ENCODE data around the gene KATNB1. TPM values are rescaled to one million over a fixed set of nuclear protein-coding genes. Genes with fewer than 3 reads are reported as not detected.
A peak's percentile ranks its signal among the peaks of the same experiment; 100 is the strongest.

Gene KATNB1
- total RNA-seq, 4 donors from 2014 or later, result 17.7 to 27.1 (median 21.7) TPM

DNA sequence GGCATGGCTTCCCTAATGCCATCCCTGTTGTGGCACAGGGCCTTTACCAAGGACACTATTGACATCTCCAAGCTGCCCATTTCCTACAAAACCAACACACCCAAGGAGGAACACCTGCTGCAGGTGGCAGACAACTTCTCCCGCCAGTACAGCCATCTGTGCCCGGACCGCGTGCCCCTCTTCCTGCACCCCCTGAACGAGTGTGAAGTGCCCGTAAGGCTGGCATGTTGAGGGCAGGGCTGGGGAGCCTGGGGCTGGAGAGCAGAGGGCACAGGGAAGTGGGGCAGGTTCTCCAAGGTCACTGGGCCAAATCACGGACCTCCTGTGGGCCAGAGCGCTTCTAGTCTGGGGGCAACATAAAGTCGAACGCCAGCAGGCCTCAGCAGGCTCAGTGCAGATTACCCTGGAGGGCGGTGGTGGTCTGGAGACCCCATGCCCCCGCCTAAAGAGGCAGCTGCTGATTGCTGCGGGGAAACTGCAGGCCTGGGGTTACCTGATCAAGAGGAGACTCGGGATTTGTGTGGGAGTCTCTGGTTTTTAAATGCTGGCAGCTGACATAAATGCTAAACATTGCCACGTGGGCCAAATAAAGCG lies 36.7 kb upstream of the KATNB1 start:
- TF ChIP-seq CTCF (IDR thresholded peaks at IDR 0.05) (no peak), POLR2A (IDR thresholded peaks at IDR 0.05) (no peak)
- Histone ChIP-seq H3K27ac (no peak overlapping the region), H3K4me3 (no peak overlapping the region), H3K36me3 (no peaks in the 10 kb centered on the region), H3K4me1 (no peaks in the 10 kb centered on the region), H3K27me3 (no peaks in the 10 kb centered on the region), H3K9me3 (no peaks in the 10 kb centered on the region)
- DNase-seq, result peak in 1 of 3 donors; percentile 34

- H3K4me3 ChIP-seq, result no peak overlapping the region
- DNase-seq, result peak in 1 of 3 donors; percentile 27
- H3K36me3 ChIP-seq, result no peaks in the 10 kb centered on the region
- H3K4me1 ChIP-seq, result no peaks in the 10 kb centered on the region
- H3K27ac ChIP-seq, result no peak overlapping the region
- no peaks in the 10 kb centered on the region for H3K9me3 ChIP-seq
- no peaks in the 10 kb centered on the region for H3K27me3 ChIP-seq
- TF ChIP-seq POLR2A (IDR thresholded peaks at IDR 0.05), result no peak
- no peak for TF ChIP-seq CTCF (IDR thresholded peaks at IDR 0.05)
Observed at GRCh38 chr16:57699481-57699880, 36.1 kb upstream of the KATNB1 start.

GRCh38 chr16:57699899-57700298 lies 35.7 kb upstream of the KATNB1 start:
- Histone ChIP-seq H3K9me3 (no peaks in the 10 kb centered on the region), H3K27ac (no peak overlapping the region), H3K4me1 (no peaks in the 10 kb centered on the region), H3K27me3 (no peaks in the 10 kb centered on the region), H3K4me3 (no peak overlapping the region), H3K36me3 (no peaks in the 10 kb centered on the region)
- TF ChIP-seq POLR2A (IDR thresholded peaks at IDR 0.05) (no peak), CTCF (IDR thresholded peaks at IDR 0.05) (no peak)
- no peak for DNase-seq

DNA sequence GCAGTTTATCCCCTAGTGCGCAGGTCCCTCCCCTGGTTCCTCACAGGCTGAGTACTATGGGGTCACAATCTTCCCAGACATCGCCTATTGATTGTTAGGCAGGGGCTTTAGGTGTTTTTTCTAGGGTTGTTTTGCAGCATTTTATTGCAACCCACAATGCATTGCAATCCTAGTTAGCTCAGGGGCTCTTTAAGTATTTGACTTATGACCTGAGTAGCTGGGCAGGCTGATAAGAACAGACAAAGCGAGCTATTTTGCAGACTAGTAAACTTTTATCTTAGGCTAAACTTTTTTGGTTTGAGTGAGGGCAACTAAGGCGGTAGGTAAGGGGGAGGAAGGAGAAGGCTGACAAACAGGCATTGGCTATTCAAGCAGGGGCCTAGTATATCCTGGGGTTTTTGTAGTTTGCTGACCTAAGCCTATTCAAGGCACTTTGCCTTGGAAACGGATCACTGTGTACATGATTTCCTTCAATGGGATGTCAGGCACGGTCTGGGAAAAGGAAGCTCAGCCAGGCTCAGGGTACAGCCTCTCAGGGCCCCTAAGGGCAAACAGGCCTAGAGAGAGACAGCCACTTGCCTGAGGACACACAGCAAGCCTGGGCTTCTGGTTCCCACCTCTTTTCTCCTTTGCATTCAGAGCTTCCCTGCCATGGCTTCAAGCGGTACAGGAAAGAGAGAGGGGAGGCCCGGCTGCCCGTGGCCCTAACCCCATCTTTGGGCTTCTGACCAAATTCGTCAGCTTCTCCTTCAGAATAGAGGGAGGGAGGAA lies 34.6 kb upstream of the KATNB1 start:
- H3K4me3 ChIP-seq, result no peak overlapping the region
- peak in 1 of 3 donors; percentile 9 for DNase-seq
- H3K27ac ChIP-seq, result no peak overlapping the region
- H3K27me3 ChIP-seq, result no peaks in the 10 kb centered on the region
- TF ChIP-seq POLR2A (IDR thresholded peaks at IDR 0.05), result no peak
- no peak for TF ChIP-seq CTCF (IDR thresholded peaks at IDR 0.05)
- H3K9me3 ChIP-seq, result no peaks in the 10 kb centered on the region
- H3K4me1 ChIP-seq, result no peaks in the 10 kb centered on the region
- H3K36me3 ChIP-seq, result no peaks in the 10 kb centered on the region

DNA sequence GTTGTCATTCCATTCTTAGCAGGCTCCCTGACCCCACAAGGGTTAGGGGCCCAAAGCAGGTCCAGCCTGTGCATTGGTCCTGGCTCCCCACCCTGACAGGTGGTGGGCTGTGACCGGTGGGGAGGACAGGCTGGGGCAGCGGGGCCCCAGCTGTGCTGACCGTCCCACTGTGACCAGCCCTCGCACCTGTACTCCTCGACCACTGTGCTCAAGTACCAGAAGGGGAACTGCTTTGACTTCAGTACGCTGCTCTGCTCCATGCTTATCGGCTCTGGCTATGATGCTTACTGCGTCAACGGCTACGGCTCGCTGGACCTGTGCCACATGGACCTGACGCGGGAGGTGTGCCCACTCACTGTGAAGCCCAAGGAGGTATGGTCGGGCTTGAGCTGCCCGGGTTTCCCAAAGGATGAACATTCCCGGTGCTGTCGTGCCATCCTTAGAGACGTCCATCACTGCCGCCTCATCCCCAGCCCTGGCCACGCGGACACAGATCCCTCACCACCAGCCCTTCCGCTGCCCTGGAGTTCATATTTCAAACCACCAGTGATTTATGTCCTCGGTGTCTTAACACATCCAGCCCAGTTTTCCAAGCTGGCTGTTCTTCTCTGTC lies 33.7 kb upstream of the KATNB1 start:
- TF ChIP-seq POLR2A (IDR thresholded peaks at IDR 0.05) (no peak), CTCF (IDR thresholded peaks at IDR 0.05) (no peak)
- Histone ChIP-seq H3K27ac (no peak overlapping the region), H3K4me1 (no peaks in the 10 kb centered on the region), H3K36me3 (no peaks in the 10 kb centered on the region), H3K27me3 (no peaks in the 10 kb centered on the region), H3K9me3 (no peaks in the 10 kb centered on the region), H3K4me3 (no peak overlapping the region)
- peak in 1 of 3 donors; percentile 41 for DNase-seq
